ENCODE measurements around the gene MCOLN1. TPM values are rescaled to one million over a fixed set of nuclear protein-coding genes. Genes with fewer than 3 reads are reported as not detected.
A peak's percentile ranks its signal among the peaks of the same experiment; 100 is the strongest.

The MCOLN1 gene
- total and polyA plus RNA-seq, 9 of the 15 experiments (the other 6 are each of a cell fraction or from before 2014, with no cell fraction given), result 0.25 to 15.4 (median 7.1) TPM

DNA sequence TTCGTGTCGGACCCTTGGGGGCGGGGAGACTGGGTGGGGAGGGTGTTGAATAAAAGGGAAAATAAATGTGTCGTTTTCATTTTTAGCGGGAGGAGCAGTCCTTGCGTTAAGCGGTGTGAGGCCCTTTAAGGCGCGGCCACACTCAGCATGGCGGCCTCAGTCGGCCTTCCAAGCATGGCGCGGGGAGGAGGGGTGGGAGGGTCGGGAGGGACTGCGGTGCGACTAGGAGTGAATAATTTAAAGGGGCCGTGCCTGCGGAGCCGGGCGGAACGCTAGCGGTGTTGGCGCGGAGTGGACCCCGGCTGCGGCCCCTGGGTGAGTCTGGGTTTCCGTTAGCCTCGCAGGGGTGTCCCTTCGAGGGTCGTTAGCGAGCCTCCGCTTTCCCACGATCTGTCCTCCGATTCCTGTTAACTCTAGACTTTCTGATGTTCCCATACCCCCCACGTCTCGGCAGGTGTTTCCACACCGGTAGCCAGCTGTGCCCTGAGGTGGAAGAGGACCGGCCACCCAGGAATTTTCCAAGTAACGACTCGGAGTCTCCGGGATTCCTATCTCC lies 11.6 kb downstream of the MCOLN1 start:
- no TSS peak for BruUV-seq (replicated peaks)
- ATAC-seq, result peak; percentile 91
- 0 out of 2 replicates have a peak, but pooled peaks have one; percentile 8 for TF ChIP-seq JUND (IDR thresholded peaks at IDR 0.05; ENCODE audit: borderline replicate concordance, low read depth, low read length)
- TF ChIP-seq JUND (tag; IDR thresholded peaks at IDR 0.05; ENCODE audit: borderline replicate concordance, low read depth, low read length), result no peak
- TF ChIP-seq ZFP91 (CRISPR knock-in tag; IDR thresholded peaks at IDR 0.05), result peak; percentile 95
- TF ChIP-seq, protein P1, sequence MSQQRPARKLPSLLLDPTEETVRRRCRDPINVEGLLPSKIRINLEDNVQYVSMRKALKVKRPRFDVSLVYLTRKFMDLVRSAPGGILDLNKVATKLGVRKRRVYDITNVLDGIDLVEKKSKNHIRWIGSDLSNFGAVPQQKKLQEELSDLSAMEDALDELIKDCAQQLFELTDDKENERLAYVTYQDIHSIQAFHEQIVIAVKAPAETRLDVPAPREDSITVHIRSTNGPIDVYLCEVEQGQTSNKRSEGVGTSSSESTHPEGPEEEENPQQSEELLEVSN (IDR thresholded peaks at IDR 0.05; ENCODE audit: borderline replicate concordance in 1 of 2, extremely low read depth in 1 of 2, insufficient read depth in 1 of 2, insufficient read length in 1 of 2, low read depth in 1 of 2, low read length in 1 of 2, poor library complexity in 1 of 2, severe bottlenecking in 1 of 2), result peak in 1 of 2 experiments; percentile 16
- no peak for TF ChIP-seq EP300 (IDR thresholded peaks at IDR 0.05; ENCODE audit: low read length)
- peak; percentile 92 to 100 (median 99) for TF ChIP-seq YY1 (IDR thresholded peaks at IDR 0.05; ENCODE audit: borderline replicate concordance in 1 of 3, control insufficient read depth in 1 of 3, extremely low read depth in 1 of 3, insufficient read depth in 3 of 3, insufficient read length in 1 of 3, insufficient replicate concordance in 2 of 3, low read depth in 1 of 3, low read length in 2 of 3)
- TF ChIP-seq, protein P2, sequence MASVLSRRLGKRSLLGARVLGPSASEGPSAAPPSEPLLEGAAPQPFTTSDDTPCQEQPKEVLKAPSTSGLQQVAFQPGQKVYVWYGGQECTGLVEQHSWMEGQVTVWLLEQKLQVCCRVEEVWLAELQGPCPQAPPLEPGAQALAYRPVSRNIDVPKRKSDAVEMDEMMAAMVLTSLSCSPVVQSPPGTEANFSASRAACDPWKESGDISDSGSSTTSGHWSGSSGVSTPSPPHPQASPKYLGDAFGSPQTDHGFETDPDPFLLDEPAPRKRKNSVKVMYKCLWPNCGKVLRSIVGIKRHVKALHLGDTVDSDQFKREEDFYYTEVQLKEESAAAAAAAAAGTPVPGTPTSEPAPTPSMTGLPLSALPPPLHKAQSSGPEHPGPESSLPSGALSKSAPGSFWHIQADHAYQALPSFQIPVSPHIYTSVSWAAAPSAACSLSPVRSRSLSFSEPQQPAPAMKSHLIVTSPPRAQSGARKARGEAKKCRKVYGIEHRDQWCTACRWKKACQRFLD (CRISPR knock-in tag; IDR thresholded peaks at IDR 0.05), result peak; percentile 76; the same call in 1 of the 2 replicates
- TF ChIP-seq, protein P3, sequence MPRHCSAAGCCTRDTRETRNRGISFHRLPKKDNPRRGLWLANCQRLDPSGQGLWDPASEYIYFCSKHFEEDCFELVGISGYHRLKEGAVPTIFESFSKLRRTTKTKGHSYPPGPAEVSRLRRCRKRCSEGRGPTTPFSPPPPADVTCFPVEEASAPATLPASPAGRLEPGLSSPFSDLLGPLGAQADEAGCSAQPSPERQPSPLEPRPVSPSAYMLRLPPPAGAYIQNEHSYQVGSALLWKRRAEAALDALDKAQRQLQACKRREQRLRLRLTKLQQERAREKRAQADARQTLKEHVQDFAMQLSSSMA (CRISPR knock-in tag; IDR thresholded peaks at IDR 0.05), result peak; percentile 98
- TF ChIP-seq PHF8 (IDR thresholded peaks at IDR 0.05; ENCODE audit: borderline replicate concordance, low read length), result peak; percentile 28; the same call in 1 of the 2 replicates
- peak; percentile 35 for TF ChIP-seq CXXC5 (CRISPR knock-in tag; IDR thresholded peaks at IDR 0.05)

More for the DNA sequence above, 11.6 kb downstream of the MCOLN1 start:
- DNase-seq (ENCODE audit: extremely low read depth in 1 of 4, low spot score in 3 of 4) (peak; percentile 81 to 93 (median 88)), FAIRE-seq (peak; percentile 69)
- intact Hi-C loops (cut with micrococcal nuclease) (no loop called here), in situ Hi-C loops (cut with MboI) (no loop called here)
- no peaks in the 10 kb centered on the region for H3K9me3 ChIP-seq (replicated peaks; ENCODE audit: control insufficient read depth, insufficient read depth, low read depth, low read length)
- H3K27ac ChIP-seq (ENCODE audit: extremely low read depth, low read depth, low read length), result peak overlapping the region; percentile 62; the same call in 2 of the 3 replicates
- H3K4me2 ChIP-seq (ENCODE audit: insufficient read depth, low read length), result peak overlapping the region; percentile 98
- H3K9me1 ChIP-seq (ENCODE audit: control insufficient read depth, insufficient read depth, low read length), result no peaks in the 10 kb centered on the region
- peaks cover 10 to 39% of the 10 kb centered on the region in 2 experiments for H3K4me1 ChIP-seq (replicated peaks in 1 of 2; ENCODE audit: control insufficient read depth in 2 of 2, insufficient read depth in 2 of 2, low read length in 2 of 2)
- no peaks in the 10 kb centered on the region; the same call in 2 of the 3 replicates for H3K79me2 ChIP-seq (ENCODE audit: control insufficient read depth, insufficient read depth, low read length)
- no peaks in the 10 kb centered on the region for H3K27me3 ChIP-seq (ENCODE audit: control insufficient read depth in 2 of 2, insufficient read depth in 2 of 2, low read length in 2 of 2)
- POLR2A ChIA-PET, result interaction anchor here (0.6 to 1.8 kb wide), 3 partner anchors 11 to 127 kb away, joined by 3 to 9 read pairs (median 3); partner anchors contain the start of gene MCOLN1
- peak overlapping the region; percentile 100 for H2AFZ ChIP-seq (ENCODE audit: low read depth, low read length)
- 2% methylated on average over 20 of the region's 41 CpGs for WGBS (ENCODE audit: insufficient coverage, low coverage, missing lambda C conversion rate)
- peaks cover 11% of the 10 kb centered on the region; the same call in 1 of the 3 replicates for H3K36me3 ChIP-seq (ENCODE audit: control insufficient read depth, insufficient read depth, low read length)
- peak overlapping the region; percentile 56 to 96 for H3K9ac ChIP-seq (ENCODE audit: insufficient read depth in 1 of 2, low read depth in 2 of 2, low read length in 2 of 2)
- peak overlapping the region; percentile 81 for H3K4me3 ChIP-seq
- CTCF ChIA-PET (ENCODE audit: low intra/inter-chr PET ratio), result no interaction called here
- H4K20me1 ChIP-seq (replicated peaks; ENCODE audit: control insufficient read depth, insufficient read depth, low read length), result no peaks in the 10 kb centered on the region

Data from K562 (cell line).